Mesothelial cell of epicardium (in vitro differentiated cells): ENCODE measurements around the gene CSNK2A1. TPM values are rescaled to one million over a fixed set of nuclear protein-coding genes. Genes with fewer than 3 reads are reported as not detected.
"Not testable (repeated sequence)": the region's sequence is repeated elsewhere in the genome, so short reads cannot be mapped to it uniquely, and the experiment has no call there.

Experiments used
- DNase-seq, 2 experiments: peaks; one replicate each; pipeline ENCODE4 v3.0.0; 2021; ENCODE audit warnings: low spot score in 2 of 2; ENCODE audit not compliant: unreplicated experiment in 2 of 2
- H3K27ac Mint-ChIP-seq: 2 replicates; pipeline ENCODE4 v1.8.0; 2021; ENCODE audit warnings: mixed read lengths
- H3K27me3 Mint-ChIP-seq: 2 replicates; pipeline ENCODE4 v1.8.0; 2021; ENCODE audit warnings: low read depth, mixed read lengths
- H3K36me3 Mint-ChIP-seq: 2 replicates; pipeline ENCODE4 v1.8.0; 2021; ENCODE audit warnings: mixed read lengths
- H3K4me1 Mint-ChIP-seq: 2 replicates; pipeline ENCODE4 v1.8.0; 2021; ENCODE audit warnings: mixed read lengths
- H3K4me3 Mint-ChIP-seq: 2 replicates; pipeline ENCODE4 v1.8.0; 2021; ENCODE audit warnings: mild to moderate bottlenecking, moderate library complexity, mixed read lengths
- H3K9me3 Mint-ChIP-seq: 2 replicates; pipeline ENCODE4 v1.8.0; 2021; ENCODE audit warnings: mixed read lengths
- CTCF ChIP-seq: fragments of 200-600 bp; sonication (generic); IDR thresholded peaks from one replicate; pipeline ENCODE4 v1.5.0; 2021; ENCODE audit warnings: antibody characterized with exemption; ENCODE audit not compliant: unreplicated experiment
- total RNA-seq: library from RNA; stranded (reverse); gene quantifications from 3 replicates; pipeline ENCODE4 v1.2.1, GENCODE V29; 2021

The CSNK2A1 gene
- total RNA-seq, 1 donor from 2014 or later = 164 TPM

- DNase-seq = no peak
- Mint-ChIP-seq H3K36me3 (no peaks in the 10 kb centered on the region), H3K27ac (no peak overlapping the region), H3K27me3 (no peaks in the 10 kb centered on the region), H3K4me3 (no peak overlapping the region), H3K9me3 (no peaks in the 10 kb centered on the region), H3K4me1 (peaks cover 35% of the 10 kb centered on the region)
- TF ChIP-seq CTCF = no peak
These were observed 84.8 kb downstream of the CSNK2A1 start for GRCh38 chr20:458776-459175.

- no peak overlapping the region for H3K4me3 Mint-ChIP-seq
- no peak overlapping the region for H3K27ac Mint-ChIP-seq
- no peaks in the 10 kb centered on the region for H3K36me3 Mint-ChIP-seq
- H3K9me3 Mint-ChIP-seq = no peaks in the 10 kb centered on the region
- H3K27me3 Mint-ChIP-seq = no peaks in the 10 kb centered on the region
- TF ChIP-seq CTCF = no peak
- H3K4me1 Mint-ChIP-seq = peaks cover 12% of the 10 kb centered on the region
- DNase-seq = no peak
These were observed 88.6 kb downstream of the CSNK2A1 start for GRCh38 chr20:454951-455350.

GRCh38 chr20:452021-452420, 91.6 kb downstream of the CSNK2A1 start:
- not testable (repeated sequence) for H3K4me1 Mint-ChIP-seq, H3K36me3 Mint-ChIP-seq, H3K4me3 Mint-ChIP-seq

GRCh38 chr20:445514-446336, 97.9 kb downstream of the CSNK2A1 start:
- no peak overlapping the region for H3K27ac Mint-ChIP-seq

More at GRCh38 chr20:452021-452420, 91.6 kb downstream of the CSNK2A1 start:
- not testable (repeated sequence) for DNase-seq, H3K27ac Mint-ChIP-seq, H3K27me3 Mint-ChIP-seq, H3K9me3 Mint-ChIP-seq

GRCh38 chr20:444862-445426, 98.6 kb downstream of the CSNK2A1 start:
- Mint-ChIP-seq H3K4me1 (no peaks in the 10 kb centered on the region), H3K27ac (no peak overlapping the region), H3K27me3 (no peaks in the 10 kb centered on the region), H3K36me3 (peaks cover 28% of the 10 kb centered on the region), H3K9me3 (no peaks in the 10 kb centered on the region), H3K4me3 (no peak overlapping the region)
- no peak for TF ChIP-seq CTCF
- DNase-seq = no peak

More at GRCh38 chr20:445514-446336, 97.9 kb downstream of the CSNK2A1 start:
- no peak for DNase-seq
- no peak for TF ChIP-seq CTCF
- Mint-ChIP-seq H3K27me3 (no peaks in the 10 kb centered on the region), H3K36me3 (peaks cover 21% of the 10 kb centered on the region), H3K9me3 (no peaks in the 10 kb centered on the region), H3K4me1 (no peaks in the 10 kb centered on the region), H3K4me3 (no peak overlapping the region)

GRCh38 chr20:444117-444516, 99.5 kb downstream of the CSNK2A1 start:
- TF ChIP-seq CTCF = no peak
- peaks cover 31% of the 10 kb centered on the region for H3K36me3 Mint-ChIP-seq
- H3K27me3 Mint-ChIP-seq = no peaks in the 10 kb centered on the region
- H3K27ac Mint-ChIP-seq = no peak overlapping the region
- H3K4me3 Mint-ChIP-seq = no peak overlapping the region
- no peaks in the 10 kb centered on the region for H3K4me1 Mint-ChIP-seq
- no peaks in the 10 kb centered on the region for H3K9me3 Mint-ChIP-seq
- DNase-seq = no peak
